IMR-90 (cell line): ENCODE measurements around the gene EFNB2. TPM values are rescaled to one million over a fixed set of nuclear protein-coding genes. Genes with fewer than 3 reads are reported as not detected.

Source experiments
- ATAC-seq: fragments of 200-7000 bp; cut with Tn5 transposase; 2 replicates; pipeline ENCODE4 v1.9.1; 2020; ENCODE audit warnings: low read depth, mild to moderate bottlenecking, moderate library complexity
- BruUV-seq: library from RNA; stranded (reverse); fragments of 400-500 nt; replicated peaks from 2 replicates; lab custom pipeline; 2021; lab: Mats Ljungman, UMichigan
- CTCF ChIA-PET: fragments of 300-600 bp; formaldehyde crosslinking; extraction: SDS; loops from one replicate; lab custom pipeline; 2021; ENCODE audit warnings: antibody characterized with exemption; lab: Yijun Ruan, JAX
- POLR2A ChIA-PET: fragments of 300-600 bp; sonication (Branson Sonifier 250); formaldehyde crosslinking; loops from one replicate; lab custom pipeline; 2022; ENCODE audit warnings: antibody characterized with exemption; ENCODE audit not compliant: unreplicated experiment; lab: Charles Lee
- DNase-seq: peaks from one replicate; pipeline ENCODE4 v3.0.0; 2013
- H2AFZ ChIP-seq: replicated peaks from 2 replicates; pipeline ENCODE3; 2013; ENCODE audit warnings: low read length, mild to moderate bottlenecking; ENCODE audit not compliant: poor library complexity
- H2AK5ac ChIP-seq: 2 replicates; pipeline ENCODE4 v1.6.1; 2013; ENCODE audit warnings: low read depth, low read length, inconsistent platforms
- H2AK9ac ChIP-seq: replicated peaks from 2 replicates; pipeline ENCODE3; 2013; ENCODE audit warnings: mild to moderate bottlenecking, low read depth, low read length, moderate library complexity; ENCODE audit not compliant: poor library complexity
- H2BK120ac ChIP-seq: 2 replicates; pipeline ENCODE4 v1.6.1; 2013; ENCODE audit warnings: low read depth, low read length, inconsistent platforms
- H2BK15ac ChIP-seq: 3 replicates; pipeline ENCODE4 v1.6.1; 2013; ENCODE audit warnings: low read depth, low read length, inconsistent platforms
- H2BK20ac ChIP-seq: 2 replicates; pipeline ENCODE4 v1.6.1; 2013; ENCODE audit warnings: low read depth, mild to moderate bottlenecking, inconsistent platforms, low read length, moderate library complexity
- H2BK5ac ChIP-seq: 2 replicates; pipeline ENCODE4 v1.6.1; 2013; ENCODE audit warnings: mild to moderate bottlenecking, low read depth, low read length, inconsistent platforms; ENCODE audit not compliant: poor library complexity, severe bottlenecking
- H3K14ac ChIP-seq: replicated peaks from 2 replicates; pipeline ENCODE4 v1.6.1; 2013; ENCODE audit warnings: low read depth, low read length, inconsistent platforms
- H3K18ac ChIP-seq: 2 replicates; pipeline ENCODE4 v1.6.1; 2013; ENCODE audit warnings: low read depth, low read length, control low read depth
- H3K23ac ChIP-seq: 2 replicates; pipeline ENCODE4 v1.6.1; 2013; ENCODE audit warnings: low read depth, low read length, inconsistent platforms
- H3K27ac ChIP-seq: 2 replicates; pipeline ENCODE4 v1.5.1; 2013; ENCODE audit warnings: mild to moderate bottlenecking, control low read depth, low read length; ENCODE audit not compliant: insufficient read depth
- H3K27me3 ChIP-seq: 2 replicates; pipeline ENCODE4 v1.6.1; 2013; ENCODE audit warnings: low read length; ENCODE audit not compliant: control insufficient read depth, insufficient read depth
- H3K36me3 ChIP-seq: 2 replicates; pipeline ENCODE4 v1.6.1; 2013; ENCODE audit warnings: low read length, mixed read lengths; ENCODE audit not compliant: control insufficient read depth, insufficient read depth
- H3K4ac ChIP-seq: 2 replicates; pipeline ENCODE4 v1.6.1; 2013; ENCODE audit warnings: low read depth, low read length, inconsistent platforms
- H3K4me1 ChIP-seq: 2 replicates; pipeline ENCODE4 v1.6.1; 2013; ENCODE audit warnings: low read length, mixed read lengths; ENCODE audit not compliant: control insufficient read depth, insufficient read depth
- H3K4me2 ChIP-seq: 2 replicates; pipeline ENCODE4 v1.6.1; 2013; ENCODE audit warnings: low read depth, mild to moderate bottlenecking, control low read depth, low read length, moderate library complexity
- H3K4me3 ChIP-seq: 2 replicates; pipeline ENCODE4 v1.5.1; 2013; ENCODE audit warnings: low read depth, mild to moderate bottlenecking, control low read depth, low read length, moderate library complexity; ENCODE audit not compliant: insufficient read depth
- H3K56ac ChIP-seq: 2 replicates; pipeline ENCODE4 v1.6.1; 2013; ENCODE audit warnings: low read length, inconsistent platforms; ENCODE audit not compliant: insufficient read depth; ENCODE audit errors: extremely low read depth
- H3K79me1 ChIP-seq, 2 experiments: 2 replicates each; pipeline ENCODE4 v1.6.1; 2013; ENCODE audit warnings: low read length in 2 of 2, inconsistent platforms in 1 of 2, low read depth in 1 of 2
- H3K9ac ChIP-seq: 2 replicates; pipeline ENCODE4 v1.6.1; 2013; ENCODE audit warnings: low read depth, low read length, control low read depth
- H3K9me1 ChIP-seq: 2 replicates; pipeline ENCODE4 v1.6.1; 2013; ENCODE audit warnings: low read length, inconsistent platforms; ENCODE audit not compliant: insufficient read depth
- H3K9me3 ChIP-seq: 2 replicates; pipeline ENCODE4 v1.6.1; 2013; ENCODE audit warnings: low read length; ENCODE audit not compliant: control insufficient read depth, insufficient read depth
- H4K20me1 ChIP-seq: 2 replicates; pipeline ENCODE4 v1.6.1; 2013; ENCODE audit warnings: low read length, inconsistent platforms; ENCODE audit not compliant: insufficient read depth
- H4K5ac ChIP-seq: 2 replicates; pipeline ENCODE4 v1.6.1; 2013; ENCODE audit warnings: mild to moderate bottlenecking, low read depth, low read length, control low read depth
- H4K8ac ChIP-seq, 2 experiments: 2 replicates each; pipeline ENCODE4 v1.6.1; 2013; ENCODE audit warnings: low read depth in 2 of 2, low read length in 2 of 2, control low read depth in 1 of 2, inconsistent platforms in 1 of 2
- H4K91ac ChIP-seq: 2 replicates; pipeline ENCODE4 v1.6.1; 2013; ENCODE audit warnings: low read depth, low read length, inconsistent platforms; ENCODE audit not compliant: insufficient read depth
- CEBPB ChIP-seq: IDR thresholded peaks from 2 replicates; pipeline ENCODE4 v1.6.1; 2012; ENCODE audit warnings: low read depth, low read length, improper control_type of control experiment
- MAZ ChIP-seq: IDR thresholded peaks from 2 replicates; pipeline ENCODE4 v1.6.1; 2012; ENCODE audit warnings: low read depth, mild to moderate bottlenecking, low read length, improper control_type of control experiment, moderate library complexity, borderline replicate concordance
- RCOR1 ChIP-seq: IDR thresholded peaks from 2 replicates; pipeline ENCODE4 v1.6.1; 2012; ENCODE audit warnings: mild to moderate bottlenecking, low read length, improper control_type of control experiment; ENCODE audit not compliant: insufficient replicate concordance
- WGBS, 2 experiments: methylation state at CpG; one replicate each; pipeline versions ENCODE4 v1.1.5 to v1.1.7; 2013; ENCODE audit warnings: missing lambda C conversion rate in 2 of 2; ENCODE audit not compliant: insufficient read length in 1 of 2; ENCODE audit errors: extremely low coverage in 2 of 2; 5-methylcytosine and 5-hydroxymethylcytosine counted together
- dilution Hi-C: fragments of 300-500 bp; cut with HindIII; formaldehyde crosslinking; loops from one replicate; pipeline ENCODE4 v1.14.3; 2018; ENCODE audit warnings: low sequenced_read_pairs; ENCODE audit not compliant: unreplicated experiment
- in situ Hi-C: fragments of 300-500 bp; cut with MboI; formaldehyde crosslinking; loops from 3 replicates; pipeline ENCODE4 v1.14.3; 2019; ENCODE audit warnings: low sequenced_read_pairs, inconsistent platforms, mixed read lengths
- intact Hi-C: fragments of 100-400 bp; cut with micrococcal nuclease; formaldehyde crosslinking; loops from 2 replicates; pipeline ENCODE4 v1.10.0; 2022
- polyA plus RNA-seq, 3 experiments: library from polyadenylated mRNA; depleted of rRNA; stranded (reverse); fragments of >200 nt; gene quantifications; 2 replicates each; pipeline ENCODE4 v1.2.3, GENCODE V29; 2012; ENCODE audit warnings: low replicate concordance in 1 of 3
- total RNA-seq: library from RNA; depleted of rRNA; stranded (reverse); fragments of >200 nt; gene quantifications from 2 replicates; pipeline ENCODE4 v1.2.3, GENCODE V29; 2012

Gene EFNB2
- total and polyA plus RNA-seq, 2 of the 4 experiments (the other 2 are of a cell fraction) = 5.4 to 6.0 TPM

- no peaks in the 10 kb centered on the region for H3K9me1 ChIP-seq
- H3K36me3 ChIP-seq = peaks cover 14% of the 10 kb centered on the region
- DNase-seq (no peak), ATAC-seq (no peak)
- no peak overlapping the region for H3K27ac ChIP-seq
- no peak overlapping the region for H2BK20ac ChIP-seq
- no peak for TF ChIP-seq CEBPB
- TF ChIP-seq MAZ = no peak
- no peak for TF ChIP-seq RCOR1
- no peak overlapping the region for H3K14ac ChIP-seq
- no peak overlapping the region for H3K23ac ChIP-seq
- no peak overlapping the region for H4K8ac ChIP-seq
- no peak overlapping the region for H2BK5ac ChIP-seq
- H2AK5ac ChIP-seq = no peak overlapping the region
- H3K9me3 ChIP-seq = no peaks in the 10 kb centered on the region
- no peak overlapping the region for H3K56ac ChIP-seq
- intact Hi-C loops = no loop called here
- no TSS peak for BruUV-seq
- no peak overlapping the region for H3K9ac ChIP-seq
- H2AFZ ChIP-seq = no peak overlapping the region
- no peak overlapping the region for H3K18ac ChIP-seq
- H2BK15ac ChIP-seq = no peak overlapping the region
- in situ Hi-C loops = no loop called here
- H3K4ac ChIP-seq = no peak overlapping the region
- CTCF ChIA-PET = no interaction called here
- H4K5ac ChIP-seq = no peak overlapping the region
- H3K4me1 ChIP-seq = no peaks in the 10 kb centered on the region
- H4K91ac ChIP-seq = no peak overlapping the region
- H4K20me1 ChIP-seq = no peaks in the 10 kb centered on the region
- H2BK120ac ChIP-seq = no peak overlapping the region
- no peak overlapping the region for H2AK9ac ChIP-seq
- H3K4me3 ChIP-seq = no peak overlapping the region
- WGBS, 2 experiments = 97% methylated on average over 45 of the region's 54 CpGs; no CpG with 5 or more reads in 1 of the 2 experiments
- H3K4me2 ChIP-seq = no peak overlapping the region
- H3K79me1 ChIP-seq = peaks cover 3 to 8% of the 10 kb centered on the region in 2 experiments; a peak in 3 of 4 replicates
- POLR2A ChIA-PET = no interaction called here
- dilution Hi-C loops = no loop called here
- no peaks in the 10 kb centered on the region for H3K27me3 ChIP-seq
Observed at GRCh38 chr13:106492588-106493475, 42.6 kb downstream of the EFNB2 start.
